HepG2 (cell line): ENCODE measurements around the gene FNBP1L. TPM values are rescaled to one million over a fixed set of nuclear protein-coding genes. Genes with fewer than 3 reads are reported as not detected.
A peak's percentile ranks its signal among the peaks of the same experiment; 100 is the strongest.

Source experiments
- BCLAF1 ChIP-seq: fragments of 450-650 bp; IDR thresholded peaks from 2 replicates; pipeline ENCODE4 v1.6.1; 2017; ENCODE audit warnings: mild to moderate bottlenecking
- DDIT3 ChIP-seq: sonication (generic); formaldehyde crosslinking; IDR thresholded peaks from 2 replicates; pipeline ENCODE4 v1.4.0; 2020; ENCODE audit warnings: mild to moderate bottlenecking, missing genetic modification reagents
- DMAP1 ChIP-seq: IDR thresholded peaks from 2 replicates; pipeline ENCODE4 v1.6.1; 2016
- ERF ChIP-seq: IDR thresholded peaks from 2 replicates; pipeline ENCODE4 v1.6.1; 2018; ENCODE audit warnings: missing biosample characterization, missing genetic modification reagents
- GFI1 ChIP-seq: sonication (generic); formaldehyde crosslinking; IDR thresholded peaks from 2 replicates; pipeline ENCODE4 v1.5.0; 2020; ENCODE audit warnings: missing genetic modification reagents, mild to moderate bottlenecking, borderline replicate concordance
- IRF2 ChIP-seq: IDR thresholded peaks from 2 replicates; pipeline ENCODE4 v1.6.1; 2018; ENCODE audit warnings: missing genetic modification reagents, missing compliant biosample characterization
- KAT2B ChIP-seq: fragments of 150-350 bp; IDR thresholded peaks from 2 replicates; pipeline ENCODE4 v1.6.1; 2014; ENCODE audit warnings: low read depth, low read length, borderline replicate concordance
- MAFF ChIP-seq: IDR thresholded peaks from 2 replicates; pipeline ENCODE4 v1.6.1; 2011; ENCODE audit warnings: low read depth, low read length, improper control_type of control experiment
- MXI1 ChIP-seq: IDR thresholded peaks from 3 replicates; pipeline ENCODE4 v1.6.1; 2012; ENCODE audit warnings: low read depth, low read length, inconsistent platforms, borderline replicate concordance
- SMARCC2 ChIP-seq: fragments of 450-650 bp; IDR thresholded peaks from 2 replicates; pipeline ENCODE4 v1.6.1; 2017; ENCODE audit warnings: antibody characterized with exemption, mild to moderate bottlenecking
- SSRP1 ChIP-seq: IDR thresholded peaks from 2 replicates; pipeline ENCODE4 v1.6.1; 2016; ENCODE audit warnings: control low read depth
- TBX2 ChIP-seq: sonication (generic); formaldehyde crosslinking; IDR thresholded peaks from 2 replicates; pipeline ENCODE4 v1.5.0; 2020; ENCODE audit warnings: missing genetic modification reagents, mild to moderate bottlenecking, borderline replicate concordance
- ZBTB26 ChIP-seq: IDR thresholded peaks from 2 replicates; pipeline ENCODE4 v1.6.1; 2016; ENCODE audit warnings: missing compliant biosample characterization, missing genetic modification reagents, borderline replicate concordance
- ZNF335 ChIP-seq: sonication (generic); formaldehyde crosslinking; IDR thresholded peaks from 2 replicates; pipeline ENCODE4 v1.4.0; 2020; ENCODE audit warnings: missing genetic modification reagents
- ZNF556 ChIP-seq: sonication (generic); formaldehyde crosslinking; IDR thresholded peaks from 2 replicates; pipeline ENCODE4 v1.4.0; 2020; ENCODE audit warnings: mild to moderate bottlenecking, missing genetic modification reagents, borderline replicate concordance
- ZNF557 ChIP-seq: sonication (generic); formaldehyde crosslinking; IDR thresholded peaks from 2 replicates; pipeline ENCODE4 v1.4.0; 2020; ENCODE audit warnings: missing genetic modification reagents
- ZNF558 ChIP-seq: sonication (generic); formaldehyde crosslinking; IDR thresholded peaks from 2 replicates; pipeline ENCODE4 v1.9.0; 2022; ENCODE audit warnings: mild to moderate bottlenecking, missing genetic modification reagents, borderline replicate concordance
- ZNF615 ChIP-seq: sonication (generic); formaldehyde crosslinking; IDR thresholded peaks from 2 replicates; pipeline ENCODE4 v1.5.0; 2020; ENCODE audit warnings: mild to moderate bottlenecking, missing genetic modification reagents, borderline replicate concordance
- ZNF687 ChIP-seq: sonication (generic); formaldehyde crosslinking; IDR thresholded peaks from 2 replicates; pipeline ENCODE4 v1.5.1; 2020; ENCODE audit warnings: mild to moderate bottlenecking, missing genetic modification reagents, moderate library complexity
- ZNF75D ChIP-seq: sonication (generic); formaldehyde crosslinking; IDR thresholded peaks from 2 replicates; pipeline ENCODE4 v1.8.1; 2023; ENCODE audit warnings: missing genetic modification reagents, mild to moderate bottlenecking, borderline replicate concordance
- polyA plus RNA-seq, 8 experiments: library from polyadenylated mRNA; depleted of rRNA in 3 of 8; stranded (reverse) in 7 of 8; unstranded in 1 of 8; fragments of >200 nt; fragmentation: Illumina TruSeq in 4 of 8; extraction: Trizol in 4 of 8; gene quantifications; 2 replicates each; pipeline versions ENCODE4 v1.2.1 to v1.2.3, GENCODE V29; 2011 to 2016; ENCODE audit warnings: low read depth in 4 of 8, missing spikeins in 1 of 8, mixed read lengths in 1 of 8; ENCODE audit not compliant: insufficient read depth in 1 of 8
- total RNA-seq, 5 experiments: library from RNA; depleted of rRNA; stranded (reverse); fragments of >200 nt; fragmentation: Illumina TruSeq; extraction: Trizol; gene quantifications; 2 replicates each; pipeline ENCODE4 v1.2.3, GENCODE V29; 2016; ENCODE audit warnings: low read depth in 1 of 5
- TF ChIP-seq, protein P1 (sequence below): sonication (generic); formaldehyde crosslinking; IDR thresholded peaks from 2 replicates; pipeline ENCODE4 v1.8.0; 2023; ENCODE audit warnings: mild to moderate bottlenecking, missing genetic modification reagents

Gene FNBP1L
- total and polyA plus RNA-seq, 2 of the 13 experiments (the other 11 are each of a cell fraction or from before 2014, with no cell fraction given), result 24.1 to 27.1 TPM

GRCh38 chr1:93593854-93594602, 146.1 kb downstream of the FNBP1L start (continued):
- TF ChIP-seq BCLAF1, result no peak
- TF ChIP-seq ZNF556 (CRISPR knock-in tag), result no peak
- TF ChIP-seq KAT2B, result no peak
- no peak for TF ChIP-seq ZNF615
- no peak for TF ChIP-seq ZBTB26
- TF ChIP-seq MXI1, result no peak
- no peak for TF ChIP-seq SSRP1 (CRISPR knock-in tag)
- TF ChIP-seq ZNF558 (CRISPR knock-in tag), result no peak
- TF ChIP-seq ZNF75D (CRISPR knock-in tag), result no peak
- no peak for TF ChIP-seq GFI1
- TF ChIP-seq ZNF687, result peak; percentile 50
- TF ChIP-seq ZNF557 (CRISPR knock-in tag), result no peak
- no peak for TF ChIP-seq DDIT3 (CRISPR knock-in tag)
- 0 out of 2 replicates have a peak, but pooled peaks have one; percentile 32 for TF ChIP-seq MAFF
- TF ChIP-seq TBX2 (CRISPR knock-in tag), result no peak
- TF ChIP-seq ERF (CRISPR knock-in tag), result 0 out of 2 replicates have a peak, but pooled peaks have one; percentile 6
- TF ChIP-seq, protein P1, sequence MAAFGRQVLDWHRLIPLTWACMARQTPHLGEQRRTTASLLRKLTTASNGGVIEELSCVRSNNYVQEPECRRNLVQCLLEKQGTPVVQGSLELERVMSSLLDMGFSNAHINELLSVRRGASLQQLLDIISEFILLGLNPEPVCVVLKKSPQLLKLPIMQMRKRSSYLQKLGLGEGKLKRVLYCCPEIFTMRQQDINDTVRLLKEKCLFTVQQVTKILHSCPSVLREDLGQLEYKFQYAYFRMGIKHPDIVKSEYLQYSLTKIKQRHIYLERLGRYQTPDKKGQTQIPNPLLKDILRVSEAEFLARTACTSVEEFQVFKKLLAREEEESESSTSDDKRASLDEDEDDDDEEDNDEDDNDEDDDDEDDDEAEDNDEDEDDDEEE (CRISPR knock-in tag), result 0 out of 2 replicates have a peak, but pooled peaks have one; percentile 26
- no peak for TF ChIP-seq ZNF335 (CRISPR knock-in tag)
- TF ChIP-seq IRF2 (CRISPR knock-in tag), result 0 out of 2 replicates have a peak, but pooled peaks have one; percentile 33
- TF ChIP-seq SMARCC2, result no peak
- TF ChIP-seq DMAP1, result no peak
